ENCODE data around the gene LZTS2.

DNA sequence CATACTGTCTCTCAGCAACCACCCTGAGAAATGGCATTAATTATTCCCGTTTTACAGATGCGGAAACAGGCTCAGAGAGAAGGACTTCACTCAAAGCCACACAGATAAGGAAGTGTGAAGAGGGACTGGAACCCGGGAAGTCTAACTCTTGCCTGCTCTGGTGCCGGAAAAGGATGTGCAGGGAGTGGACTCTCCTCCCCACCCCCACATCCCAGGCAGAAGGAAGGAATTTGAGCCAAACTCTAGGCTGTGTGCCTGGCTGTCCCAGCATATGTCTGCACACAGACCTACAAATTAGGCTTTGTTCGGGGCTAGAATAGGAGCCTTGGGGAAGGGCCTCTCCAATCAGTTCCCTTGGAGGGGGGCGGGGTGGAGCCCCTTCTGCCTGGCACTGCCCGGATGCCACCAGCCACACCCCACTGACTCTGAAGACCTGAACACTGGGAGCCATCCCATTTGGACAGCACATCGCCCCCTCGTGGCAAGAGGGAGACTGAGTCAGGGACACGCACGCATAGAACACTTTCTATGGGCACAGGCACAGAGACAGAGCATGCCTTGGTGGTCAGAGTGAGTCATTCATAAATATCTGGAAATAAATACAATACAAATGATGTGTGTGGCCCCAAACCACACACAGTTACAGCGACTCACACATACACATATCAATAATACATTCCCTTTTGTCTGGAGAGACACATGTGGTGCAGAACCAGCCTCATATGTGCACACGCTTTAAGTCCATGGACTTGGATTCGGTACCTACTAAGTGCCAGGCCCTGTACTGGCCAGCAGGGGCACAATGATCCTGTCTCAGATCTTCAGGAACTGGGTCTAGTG lies 13.1 kb downstream of the LZTS2 start:
- no peak for TF ChIP-seq FOXA1 (IDR thresholded peaks at IDR 0.05)
- TF ChIP-seq SP1 (IDR thresholded peaks at IDR 0.05): no peak
- TF ChIP-seq, protein P1, sequence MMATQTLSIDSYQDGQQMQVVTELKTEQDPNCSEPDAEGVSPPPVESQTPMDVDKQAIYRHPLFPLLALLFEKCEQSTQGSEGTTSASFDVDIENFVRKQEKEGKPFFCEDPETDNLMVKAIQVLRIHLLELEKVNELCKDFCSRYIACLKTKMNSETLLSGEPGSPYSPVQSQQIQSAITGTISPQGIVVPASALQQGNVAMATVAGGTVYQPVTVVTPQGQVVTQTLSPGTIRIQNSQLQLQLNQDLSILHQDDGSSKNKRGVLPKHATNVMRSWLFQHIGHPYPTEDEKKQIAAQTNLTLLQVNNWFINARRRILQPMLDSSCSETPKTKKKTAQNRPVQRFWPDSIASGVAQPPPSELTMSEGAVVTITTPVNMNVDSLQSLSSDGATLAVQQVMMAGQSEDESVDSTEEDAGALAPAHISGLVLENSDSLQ (IDR thresholded peaks at IDR 0.05): no peak
- TF ChIP-seq ELF4 (IDR thresholded peaks at IDR 0.05): no peak
- no peak for TF ChIP-seq FOXK2 (IDR thresholded peaks at IDR 0.05)
- TF ChIP-seq CTBP1 (IDR thresholded peaks at IDR 0.05; ENCODE audit: borderline replicate concordance): no peak
- no peak for TF ChIP-seq TARDBP (IDR thresholded peaks at IDR 0.05)
- no peak for TF ChIP-seq BHLHE40 (IDR thresholded peaks at IDR 0.05; ENCODE audit: borderline replicate concordance)

Measured in HEK293T (cell line).